ENCODE results near the gene PI4K2B. TPM values are rescaled to one million over a fixed set of nuclear protein-coding genes. Genes with fewer than 3 reads are reported as not detected.
"Not testable (repeated sequence)": the region's sequence is repeated elsewhere in the genome, so short reads cannot be mapped to it uniquely, and the experiment has no call there.

PI4K2B gene
- total RNA-seq, 2 donors from 2014 or later = 34.5 to 44.6 TPM

DNA sequence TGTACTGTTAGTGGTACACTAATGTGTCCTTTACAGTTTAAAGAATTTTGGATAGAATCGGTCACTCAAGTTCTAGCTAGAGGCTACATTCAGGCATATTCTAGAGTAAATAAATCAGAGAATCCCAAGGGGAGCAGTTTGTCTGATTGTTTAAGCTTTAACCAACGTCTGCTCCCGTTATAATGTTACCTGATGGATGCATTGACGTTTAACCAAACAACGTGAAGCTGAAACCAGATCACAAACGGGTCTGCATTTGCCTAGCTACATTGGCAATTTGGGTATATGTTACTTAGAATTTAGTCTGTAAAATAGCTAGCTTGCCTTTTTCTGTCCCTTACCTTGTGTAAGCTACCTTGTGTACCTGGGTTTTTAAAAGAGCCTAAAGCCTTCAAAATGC lies 1.6 kb downstream of the PI4K2B start:
- DNase-seq (ENCODE audit: low spot score in 2 of 2) = no peak
- peaks cover 33 to 56% of the 10 kb centered on the region in 2 donors for H3K36me3 Mint-ChIP-seq
- H3K9me3 Mint-ChIP-seq = peaks cover 5 to 24% of the 10 kb centered on the region in 2 donors
- ATAC-seq = no peak
- H3K27ac Mint-ChIP-seq = peak overlapping the region; percentile 91 to 93

DNA sequence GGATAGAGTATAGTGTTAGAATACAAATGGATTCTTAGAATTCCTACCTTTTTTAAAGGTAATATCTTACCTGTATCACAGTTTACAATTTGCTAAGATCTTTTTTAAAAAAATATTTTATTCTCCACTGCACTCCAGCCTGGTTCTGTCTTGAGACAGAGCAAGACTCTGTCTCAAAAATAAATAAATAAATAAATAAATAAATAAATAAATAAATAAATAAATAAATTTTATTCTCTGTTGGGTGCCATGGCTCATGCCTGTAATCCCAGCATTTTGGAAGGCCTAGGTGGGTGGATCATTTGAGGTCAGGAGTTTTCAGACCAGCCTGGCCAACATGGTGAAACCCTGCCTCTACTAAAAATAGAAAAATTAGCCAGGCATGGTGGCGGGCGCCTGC lies 2.2 kb downstream of the PI4K2B start:
- H3K9me3 Mint-ChIP-seq = peaks cover 5 to 18% of the 10 kb centered on the region in 2 donors
- not testable (repeated sequence) for DNase-seq (ENCODE audit: low spot score in 2 of 2); ATAC-seq
- H3K36me3 Mint-ChIP-seq = peaks cover 33 to 50% of the 10 kb centered on the region in 2 donors
- H3K27ac Mint-ChIP-seq = peak overlapping the region in 1 of 2 donors; percentile 91

DNA sequence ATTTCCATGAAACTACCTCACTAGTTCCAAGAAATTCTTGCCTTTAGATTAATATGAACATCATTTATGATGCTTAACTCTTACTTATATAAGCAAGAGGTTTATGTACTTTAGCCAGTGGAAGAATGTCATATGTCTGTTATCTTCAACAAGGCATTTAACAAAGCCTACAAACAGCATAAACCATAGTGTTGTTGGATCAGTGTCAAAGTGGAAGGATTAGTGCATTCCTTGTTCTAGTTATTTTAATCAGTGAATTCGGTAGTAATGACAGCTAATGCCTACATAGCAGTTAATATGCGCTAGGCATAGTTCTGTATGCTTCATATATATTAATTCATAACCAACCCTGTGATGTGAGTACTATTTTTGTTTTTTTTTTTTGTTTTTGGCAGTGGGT lies 3.1 kb downstream of the PI4K2B start:
- Mint-ChIP-seq H3K27ac (no peak overlapping the region), H3K9me3 (peaks cover 5 to 14% of the 10 kb centered on the region in 2 donors), H3K36me3 (peaks cover 33 to 48% of the 10 kb centered on the region in 2 donors)
- ATAC-seq = no peak
- DNase-seq (ENCODE audit: low spot score in 2 of 2) = no peak

DNA sequence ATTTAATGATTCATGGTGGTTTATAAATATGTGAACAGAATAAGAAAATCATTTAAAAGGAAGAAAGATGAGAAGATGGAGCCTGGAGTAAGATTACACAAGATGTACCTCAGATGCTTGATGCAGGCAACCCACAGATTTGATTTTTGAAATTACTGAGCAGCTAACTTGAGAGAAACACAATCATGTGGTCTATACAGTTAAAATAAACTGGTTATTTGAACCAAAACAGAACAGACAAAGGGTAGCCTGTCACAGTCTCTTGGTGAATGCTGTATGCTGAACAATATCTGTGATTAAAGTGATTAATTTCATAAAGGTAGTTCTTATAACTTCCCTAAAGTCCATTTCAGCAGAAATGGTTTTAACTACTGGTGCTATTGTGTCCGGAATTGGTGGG lies 4.2 kb downstream of the PI4K2B start:
- no peak for ATAC-seq
- H3K36me3 Mint-ChIP-seq = peaks cover 31 to 38% of the 10 kb centered on the region in 2 donors
- H3K9me3 Mint-ChIP-seq = peaks cover 5 to 10% of the 10 kb centered on the region in 2 donors
- peak overlapping the region; percentile 16 to 65 for H3K27ac Mint-ChIP-seq
- DNase-seq (ENCODE audit: low spot score in 2 of 2) = no peak

DNA sequence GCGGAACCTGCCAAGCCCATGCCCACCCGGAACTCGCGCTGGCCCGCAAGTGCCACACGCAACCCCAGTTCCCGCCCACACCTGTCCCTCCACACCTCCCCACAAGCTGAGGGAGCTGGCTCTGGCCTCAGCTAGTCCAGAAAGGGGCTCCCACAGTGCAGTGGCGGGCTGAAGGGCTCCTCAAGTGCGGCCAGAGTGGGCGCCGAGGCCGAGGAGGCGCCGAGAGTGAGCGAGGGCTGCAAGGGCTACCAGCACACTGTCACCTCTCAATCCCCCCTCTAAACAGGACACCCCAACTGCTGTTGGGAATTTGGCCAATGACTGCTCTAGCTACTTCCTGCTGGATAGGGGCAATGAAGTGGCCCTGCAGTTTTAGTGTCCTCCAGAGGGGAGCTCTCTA lies 5.7 kb downstream of the PI4K2B start:
- not testable (repeated sequence) for ATAC-seq; DNase-seq (ENCODE audit: low spot score in 2 of 2)
- H3K9me3 Mint-ChIP-seq = peaks cover 5 to 18% of the 10 kb centered on the region in 2 donors
- H3K27ac Mint-ChIP-seq = peak overlapping the region; percentile 69 to 83
- H3K36me3 Mint-ChIP-seq = peaks cover 37 to 40% of the 10 kb centered on the region in 2 donors

DNA sequence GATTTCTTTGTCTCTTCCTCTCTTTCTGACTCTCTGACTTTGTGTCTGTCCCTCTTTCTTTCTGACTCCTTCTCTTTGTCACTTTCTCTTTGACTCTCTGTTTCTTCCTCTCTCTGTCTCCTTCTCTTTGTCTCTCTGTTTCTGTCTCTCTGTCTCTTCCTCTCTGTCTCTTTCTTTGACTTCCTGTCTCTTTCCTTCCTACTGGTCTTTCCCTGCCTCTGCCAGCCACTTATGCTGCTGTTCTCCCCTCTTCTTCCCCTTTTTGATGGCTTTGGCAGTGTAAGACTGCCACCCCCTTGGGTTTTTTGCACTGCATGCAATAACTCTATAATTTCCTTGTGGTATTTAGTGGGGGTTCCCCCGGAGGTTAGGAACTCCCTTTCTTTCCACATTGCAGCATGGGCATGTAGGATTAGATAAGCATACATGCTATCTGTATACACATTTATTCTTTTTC lies 6.9 kb downstream of the PI4K2B start:
- peak overlapping the region; percentile 0 to 83 for H3K27ac Mint-ChIP-seq
- H3K9me3 Mint-ChIP-seq = peaks cover 10 to 18% of the 10 kb centered on the region in 2 donors
- peaks cover 33 to 41% of the 10 kb centered on the region in 2 donors for H3K36me3 Mint-ChIP-seq
- peak; percentile 94 to 99 for ATAC-seq
- not testable (repeated sequence) for DNase-seq (ENCODE audit: low spot score in 2 of 2)

DNA sequence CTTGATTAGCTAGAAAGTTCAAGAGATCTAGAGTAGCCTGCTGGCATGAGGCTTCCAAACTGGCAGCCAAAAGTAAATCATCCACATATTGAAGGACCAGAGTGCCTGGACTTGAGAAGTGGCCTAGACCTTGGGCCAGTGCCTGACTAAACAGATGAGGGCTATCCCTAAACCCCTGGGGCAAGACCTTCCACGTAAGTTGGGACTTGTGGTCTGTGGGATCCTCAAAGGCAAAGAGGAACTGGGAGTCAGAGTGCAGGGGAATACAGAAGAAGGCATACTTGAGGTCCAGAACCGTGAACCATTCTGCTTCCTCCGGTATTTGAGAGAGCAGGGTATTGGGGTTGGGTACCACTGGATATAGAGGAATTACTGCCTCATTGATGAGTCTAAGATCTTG lies 8.4 kb downstream of the PI4K2B start:
- H3K9me3 Mint-ChIP-seq = peaks cover 10 to 18% of the 10 kb centered on the region in 2 donors
- ATAC-seq; H3K27ac Mint-ChIP-seq; DNase-seq (ENCODE audit: low spot score in 2 of 2): not testable (repeated sequence)
- peaks cover 33 to 50% of the 10 kb centered on the region in 2 donors for H3K36me3 Mint-ChIP-seq

DNA sequence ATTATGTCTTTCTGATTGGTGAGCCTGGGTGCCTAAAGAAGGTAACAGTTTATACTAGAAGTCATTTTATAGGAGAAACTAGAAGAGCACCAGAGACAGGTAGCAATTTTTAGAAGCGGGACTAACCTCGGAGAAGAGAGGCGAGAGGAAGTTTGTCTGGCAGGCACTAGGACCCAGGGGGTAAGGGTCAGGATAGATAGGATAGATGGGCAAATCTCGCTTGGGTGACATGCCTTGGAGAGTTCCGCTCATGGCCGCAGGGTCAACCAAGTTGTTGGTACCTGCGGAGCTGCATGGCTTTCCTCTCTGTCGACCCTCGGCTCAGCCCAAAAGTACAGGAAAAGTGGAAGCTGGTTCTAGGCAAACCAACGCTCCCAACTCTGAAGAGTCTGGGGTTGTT lies 11.3 kb downstream of the PI4K2B start:
- H3K27ac Mint-ChIP-seq = no peak overlapping the region
- no peak for DNase-seq (ENCODE audit: low spot score in 2 of 2)
- peaks cover 5 to 8% of the 10 kb centered on the region in 2 donors for H3K9me3 Mint-ChIP-seq
- no peak for ATAC-seq
- peaks cover 19 to 38% of the 10 kb centered on the region in 2 donors for H3K36me3 Mint-ChIP-seq

DNA sequence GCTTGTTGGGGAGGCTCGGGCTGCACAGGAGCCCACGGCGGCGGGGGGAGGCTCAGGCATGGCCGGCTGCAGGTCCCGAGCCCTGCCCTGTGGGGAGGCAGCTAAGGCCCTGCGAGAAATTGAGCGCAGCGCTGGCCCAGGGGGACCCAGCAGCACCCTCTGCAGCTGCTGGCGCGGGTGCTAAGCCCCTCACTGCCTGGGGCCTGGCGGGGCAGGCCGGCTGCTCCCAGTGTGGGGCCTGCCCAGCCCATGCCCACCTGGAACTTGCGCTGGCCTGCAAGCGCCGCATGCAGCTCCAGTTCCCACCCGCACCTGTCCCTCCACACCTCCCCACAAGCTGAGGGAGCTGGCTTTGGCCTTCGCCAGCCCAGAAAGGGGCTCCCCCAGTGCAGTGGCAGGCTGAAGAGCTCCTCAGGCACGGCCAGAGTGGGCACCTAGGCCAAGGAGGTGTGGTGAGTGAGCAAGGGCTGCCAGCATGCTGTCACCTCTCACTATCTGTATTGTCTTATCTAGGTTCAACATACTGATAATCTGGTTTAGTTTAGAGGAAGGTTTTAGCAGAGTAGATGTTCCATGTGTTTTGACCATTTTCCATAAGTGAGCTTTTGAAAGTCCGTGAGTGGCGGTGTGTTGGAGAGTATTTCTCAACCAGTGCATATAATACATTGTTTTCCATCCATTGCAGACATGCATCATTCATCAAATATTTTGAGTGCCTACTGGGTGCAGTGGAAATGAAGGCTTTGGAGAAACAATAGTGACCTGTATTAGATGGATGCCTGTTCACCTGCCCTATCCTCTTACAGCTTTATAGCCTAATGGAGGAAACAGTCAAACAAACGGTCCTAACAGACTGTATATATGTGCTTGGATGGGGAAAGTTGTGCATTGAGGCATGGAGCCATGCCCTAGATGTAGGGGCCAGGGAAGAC lies 13.1 kb downstream of the PI4K2B start:
- Mint-ChIP-seq H3K36me3 (peaks cover 19 to 38% of the 10 kb centered on the region in 2 donors), H3K27ac (no peak overlapping the region), H3K9me3 (peaks cover 5 to 8% of the 10 kb centered on the region in 2 donors)
- ATAC-seq (no peak), DNase-seq (ENCODE audit: low spot score in 2 of 2) (no peak)

DNA sequence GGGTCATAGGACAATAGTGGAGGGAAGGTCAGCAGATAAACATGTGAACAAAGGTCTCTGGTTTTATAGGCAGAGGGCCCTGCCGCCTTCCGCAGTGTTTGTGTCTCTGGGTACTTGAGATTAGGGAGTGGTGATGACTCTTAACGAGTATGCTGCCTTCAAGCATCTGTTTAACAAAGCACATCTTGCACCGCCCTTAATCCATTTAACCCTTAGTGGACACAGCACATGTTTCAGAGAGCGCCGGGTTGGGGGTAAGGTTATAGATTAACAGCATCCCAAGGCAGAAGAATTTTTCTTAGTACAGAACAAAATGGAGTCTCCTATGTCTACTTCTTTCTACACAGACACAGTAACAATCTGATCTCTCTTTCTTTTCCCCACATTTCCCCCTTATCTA lies 15.0 kb downstream of the PI4K2B start:
- ATAC-seq; H3K9me3 Mint-ChIP-seq; DNase-seq (ENCODE audit: low spot score in 2 of 2); H3K27ac Mint-ChIP-seq: not testable (repeated sequence)
- peaks cover 15 to 32% of the 10 kb centered on the region in 2 donors for H3K36me3 Mint-ChIP-seq

DNA sequence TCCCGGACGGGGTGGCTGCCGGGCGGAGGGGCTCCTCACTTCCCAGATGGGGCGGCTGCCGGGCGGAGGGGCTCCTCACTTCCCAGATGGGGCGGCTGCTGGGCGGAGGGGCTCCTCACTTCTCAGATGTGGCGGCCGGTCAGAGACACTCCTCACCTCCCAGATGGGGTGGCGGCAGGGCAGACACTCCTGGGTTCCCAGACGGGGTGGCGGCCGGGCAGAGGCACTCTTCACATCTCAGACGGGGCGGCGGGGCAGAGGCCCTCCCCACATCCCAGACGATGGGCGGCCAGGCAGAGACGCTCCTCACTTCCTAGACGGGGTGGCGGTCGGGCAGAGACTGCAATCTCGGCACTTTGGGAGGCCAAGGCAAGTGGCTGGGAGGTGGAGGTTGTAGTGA lies 15.7 kb downstream of the PI4K2B start:
- not testable (repeated sequence) for ATAC-seq; DNase-seq (ENCODE audit: low spot score in 2 of 2); H3K9me3 Mint-ChIP-seq; H3K27ac Mint-ChIP-seq
- peaks cover 9 to 26% of the 10 kb centered on the region in 2 donors for H3K36me3 Mint-ChIP-seq

DNA sequence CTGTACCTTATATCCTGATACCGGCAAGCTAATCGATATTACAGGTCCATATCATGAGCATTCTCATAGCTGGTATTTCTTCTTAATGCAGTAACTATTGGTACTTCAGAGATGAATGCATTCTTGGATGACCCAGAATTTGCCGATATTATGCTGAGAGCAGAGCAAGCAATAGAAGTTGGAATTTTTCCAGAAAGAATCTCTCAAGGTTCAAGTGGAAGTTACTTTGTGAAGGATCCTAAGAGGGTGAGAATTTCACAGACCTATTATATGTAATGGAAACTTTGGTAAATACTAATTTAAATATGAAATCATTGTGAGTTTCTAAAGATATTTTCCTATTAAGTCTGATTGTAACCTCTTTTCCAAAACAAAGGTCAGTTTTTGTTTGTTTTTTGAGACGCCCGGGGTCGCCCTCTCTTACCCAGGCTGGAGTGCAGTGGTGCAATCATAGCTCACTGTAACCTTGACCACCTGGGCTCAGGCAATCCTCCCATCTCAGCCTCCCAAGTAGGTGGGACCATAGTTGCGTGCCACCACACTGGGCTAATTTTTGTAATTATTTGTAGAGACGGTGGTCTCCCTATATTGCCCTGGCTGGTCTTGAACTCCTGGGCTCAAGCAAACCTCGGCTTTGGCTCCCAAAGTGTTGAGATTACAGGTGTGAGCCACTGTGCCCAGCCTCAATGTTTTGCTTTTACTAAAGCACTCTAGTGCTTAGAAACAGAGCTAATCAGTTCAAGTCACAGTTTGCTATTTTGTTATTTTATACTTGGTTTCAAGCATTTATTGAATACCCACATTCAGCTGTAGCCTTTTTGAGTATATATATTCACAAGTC lies 18.6 kb downstream of the PI4K2B start:
- Mint-ChIP-seq H3K27ac (no peak overlapping the region), H3K36me3 (peaks cover 1 to 11% of the 10 kb centered on the region in 2 donors), H3K9me3 (no peaks in the 10 kb centered on the region)
- DNase-seq (ENCODE audit: low spot score in 2 of 2) = no peak
- peak in 1 of 2 donors; percentile 51 for ATAC-seq

DNA sequence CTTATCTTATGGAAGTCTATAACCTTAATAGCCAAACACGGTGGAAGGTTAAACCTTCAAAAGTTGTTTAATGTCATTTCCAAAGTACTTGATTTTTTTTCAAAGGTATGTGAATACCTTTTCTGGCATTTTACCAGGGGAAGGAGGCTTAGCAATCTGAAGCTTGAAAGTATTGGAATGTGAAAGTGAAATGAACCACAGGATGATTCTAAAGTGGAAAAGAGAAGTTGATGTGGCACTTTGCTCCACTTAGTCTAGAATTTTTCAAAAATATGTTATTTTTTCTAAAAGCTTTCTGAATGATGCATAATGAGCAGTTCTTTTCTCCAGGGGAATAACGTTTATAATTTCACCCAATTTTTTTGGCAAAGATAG lies 19.2 kb downstream of the PI4K2B start:
- DNase-seq (ENCODE audit: low spot score in 2 of 2) (no peak), ATAC-seq (peak; percentile 57 to 73)
- Mint-ChIP-seq H3K27ac (peak overlapping the region in 1 of 2 donors; percentile 20), H3K9me3 (no peaks in the 10 kb centered on the region), H3K36me3 (peaks cover 0 to 11% of the 10 kb centered on the region in 2 donors)

DNA sequence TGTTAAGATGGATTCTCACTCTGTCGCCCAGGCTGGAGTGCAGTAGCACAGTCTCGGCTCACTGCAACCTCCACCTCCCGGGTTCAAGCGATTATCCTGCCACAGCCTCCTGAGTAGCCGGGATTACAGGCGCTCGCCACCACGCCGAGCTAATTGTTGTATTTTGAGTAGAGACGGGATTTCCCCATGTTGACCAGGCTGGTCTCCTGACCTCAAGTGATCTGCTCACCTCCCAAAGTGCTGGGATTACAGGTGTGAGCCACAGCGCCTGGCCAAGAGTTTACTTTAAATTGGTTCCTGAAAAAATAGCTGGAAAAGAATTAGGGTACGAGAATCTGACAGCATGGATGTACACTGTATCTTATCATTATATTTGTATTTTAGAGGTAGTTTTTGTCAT lies 20.0 kb downstream of the PI4K2B start:
- not testable (repeated sequence) for H3K9me3 Mint-ChIP-seq; H3K27ac Mint-ChIP-seq; ATAC-seq; DNase-seq (ENCODE audit: low spot score in 2 of 2)
- H3K36me3 Mint-ChIP-seq = peaks cover 0 to 11% of the 10 kb centered on the region in 2 donors

DNA sequence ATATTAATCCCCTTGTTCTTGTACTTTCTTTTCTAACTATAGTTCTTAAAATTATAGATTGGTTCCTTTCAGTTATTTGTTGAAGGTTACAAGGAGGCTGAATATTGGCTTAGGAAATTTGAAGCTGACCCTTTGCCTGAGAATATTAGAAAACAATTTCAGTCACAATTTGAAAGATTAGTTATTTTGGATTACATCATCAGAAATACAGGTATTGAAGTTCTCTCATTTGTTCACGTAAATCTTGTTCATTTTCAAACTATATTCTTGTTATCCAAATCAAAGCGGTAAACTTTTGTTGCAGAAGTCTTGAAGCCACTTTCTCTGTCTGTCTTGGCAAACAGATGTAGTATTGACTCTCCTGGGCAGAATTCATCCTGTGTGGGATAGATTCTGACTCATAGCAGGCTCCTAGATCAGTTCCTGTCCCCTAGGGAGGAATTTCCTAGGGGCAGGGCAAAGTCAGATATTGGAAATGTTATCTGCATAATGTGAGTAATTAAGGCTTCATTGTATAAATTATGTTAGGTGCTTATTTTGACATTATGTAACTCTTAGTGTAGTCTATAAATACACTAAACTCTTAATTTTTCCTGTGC lies 25.2 kb downstream of the PI4K2B start:
- DNase-seq (ENCODE audit: low spot score in 2 of 2) = no peak
- ATAC-seq = no peak
- H3K9me3 Mint-ChIP-seq = no peaks in the 10 kb centered on the region
- no peak overlapping the region for H3K27ac Mint-ChIP-seq
- peaks cover 5 to 15% of the 10 kb centered on the region in 2 donors for H3K36me3 Mint-ChIP-seq

DNA sequence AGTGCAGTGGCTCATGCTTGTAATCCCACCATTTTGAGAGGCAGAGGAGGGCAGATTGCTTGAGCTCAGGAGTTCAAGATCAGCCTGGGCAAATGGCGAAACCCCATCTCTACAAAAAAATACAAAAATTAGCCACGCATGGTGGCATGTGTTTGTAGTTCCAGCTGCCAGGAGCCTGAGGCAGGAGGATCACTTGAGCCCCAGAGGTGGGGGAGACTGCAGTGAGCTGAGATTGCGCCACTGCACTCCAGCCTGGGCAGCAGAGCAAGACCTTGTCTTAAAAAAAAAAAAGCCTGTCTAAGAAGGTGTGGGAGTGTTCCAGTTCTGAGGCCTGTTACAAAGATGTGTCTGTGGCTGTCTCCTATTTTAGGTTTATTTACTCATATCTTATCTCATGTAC lies 38.0 kb downstream of the PI4K2B start:
- no peaks in the 10 kb centered on the region for H3K9me3 Mint-ChIP-seq
- H3K27ac Mint-ChIP-seq = no peak overlapping the region
- peaks cover 0 to 7% of the 10 kb centered on the region in 2 donors for H3K36me3 Mint-ChIP-seq
- no peak for DNase-seq (ENCODE audit: low spot score in 2 of 2)
- ATAC-seq = no peak
